Body of pancreas (tissue), 4 donors: ENCODE data around the gene BDKRB1. TPM values are rescaled to one million over a fixed set of nuclear protein-coding genes. Genes with fewer than 3 reads are reported as not detected.
A peak's percentile ranks its signal among the peaks of the same experiment; 100 is the strongest.
"Not testable (repeated sequence)": the region's sequence is repeated elsewhere in the genome, so short reads cannot be mapped to it uniquely, and the experiment has no call there.

Experiments
- ATAC-seq: fragments of 150-250 bp; one replicate; pipeline ENCODE4 v1.9.1; 2016
- DNase-seq, 4 donors: peaks; one replicate each; pipeline ENCODE4 v3.0.0-alpha.2; 2019
- H3K27ac ChIP-seq, 4 donors: fragments of 200-600 bp; sonication (generic); 1 replicate in 3 of 4; 2 replicates in 1 of 4; pipeline versions ENCODE4 v1.5.1 to v1.6.1; 2016 to 2019; ENCODE audit warnings: mild to moderate bottlenecking in 1 of 4, mixed read lengths in 1 of 4, moderate library complexity in 1 of 4
- H3K27me3 ChIP-seq, 2 donors: fragments of 200-600 bp; sonication (generic); one replicate each; pipeline ENCODE4 v1.6.0; 2016; ENCODE audit warnings: mild to moderate bottlenecking in 1 of 2
- H3K36me3 ChIP-seq, 2 donors: fragments of 200-600 bp; sonication (generic); replicated peaks in 1 of 2; 2 replicates each; pipeline ENCODE4 v1.5.1; 2016; ENCODE audit warnings: low read depth in 2 of 2; ENCODE audit not compliant: insufficient read depth in 1 of 2
- H3K4me1 ChIP-seq: fragments of 200-600 bp; sonication (generic); one replicate; pipeline ENCODE4 v1.6.0; 2016
- H3K4me3 ChIP-seq, 2 donors: fragments of 200-600 bp; sonication (generic); 1 replicate in 1 of 2; 2 replicates in 1 of 2; pipeline ENCODE4 v1.5.1; 2016 to 2019
- H3K9me3 ChIP-seq, 3 donors: fragments of 200-600 bp; sonication (generic); 1 replicate in 2 of 3; 2 replicates in 1 of 3; pipeline ENCODE4 v1.5.1; 2016
- POLR2A ChIP-seq, 3 donors: fragments of 450-650 bp; IDR thresholded peaks; one replicate each; pipeline ENCODE4 v1.6.1; 2016; ENCODE audit warnings: antibody characterized with exemption in 3 of 3, mild to moderate bottlenecking in 2 of 3
- WGBS, 2 donors: methylation state at CpG; one replicate each; pipeline ENCODE4 v1.1.5; 2017; 5-methylcytosine and 5-hydroxymethylcytosine counted together
- intact Hi-C: fragments of 100-400 bp; cut with DNase I; formaldehyde crosslinking; loops from one replicate; pipeline ENCODE4 v1.15.1; 2023
- total RNA-seq, 2 donors: library from RNA; depleted of rRNA; stranded (reverse); fragments of >200 nt; gene quantifications; one replicate each; pipeline ENCODE4 v1.1.0, GENCODE V29; 2016
- TF ChIP-seq, protein P1 (sequence below), 7 experiments: fragments of 450-650 bp in 4 of 7; fragments of 200-600 bp in 3 of 7; sonication (generic) in 3 of 7; IDR thresholded peaks; one replicate each; pipeline ENCODE4 v1.5.1; 2016 to 2019; ENCODE audit warnings: antibody characterized with exemption in 7 of 7

Gene BDKRB1
- total RNA-seq, 2 donors from 2014 or later = not detected

- H3K36me3 ChIP-seq = no peaks in the 10 kb centered on the region
- no peaks in the 10 kb centered on the region for H3K4me1 ChIP-seq
- intact Hi-C loops = no loop called here
- H3K9me3 ChIP-seq = no peaks in the 10 kb centered on the region
- H3K27me3 ChIP-seq = no peaks in the 10 kb centered on the region
- H3K27ac ChIP-seq = no peak overlapping the region
- no peak for DNase-seq
- TF ChIP-seq, protein P1, sequence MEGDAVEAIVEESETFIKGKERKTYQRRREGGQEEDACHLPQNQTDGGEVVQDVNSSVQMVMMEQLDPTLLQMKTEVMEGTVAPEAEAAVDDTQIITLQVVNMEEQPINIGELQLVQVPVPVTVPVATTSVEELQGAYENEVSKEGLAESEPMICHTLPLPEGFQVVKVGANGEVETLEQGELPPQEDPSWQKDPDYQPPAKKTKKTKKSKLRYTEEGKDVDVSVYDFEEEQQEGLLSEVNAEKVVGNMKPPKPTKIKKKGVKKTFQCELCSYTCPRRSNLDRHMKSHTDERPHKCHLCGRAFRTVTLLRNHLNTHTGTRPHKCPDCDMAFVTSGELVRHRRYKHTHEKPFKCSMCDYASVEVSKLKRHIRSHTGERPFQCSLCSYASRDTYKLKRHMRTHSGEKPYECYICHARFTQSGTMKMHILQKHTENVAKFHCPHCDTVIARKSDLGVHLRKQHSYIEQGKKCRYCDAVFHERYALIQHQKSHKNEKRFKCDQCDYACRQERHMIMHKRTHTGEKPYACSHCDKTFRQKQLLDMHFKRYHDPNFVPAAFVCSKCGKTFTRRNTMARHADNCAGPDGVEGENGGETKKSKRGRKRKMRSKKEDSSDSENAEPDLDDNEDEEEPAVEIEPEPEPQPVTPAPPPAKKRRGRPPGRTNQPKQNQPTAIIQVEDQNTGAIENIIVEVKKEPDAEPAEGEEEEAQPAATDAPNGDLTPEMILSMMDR (IDR thresholded peaks at IDR 0.05) = no peak
- TF ChIP-seq POLR2A (IDR thresholded peaks at IDR 0.05) = no peak
- H3K4me3 ChIP-seq = no peak overlapping the region
- ATAC-seq = no peak
- WGBS, 2 donors = 77% methylated on average over 6 to 7 of the region's 7 CpGs
Measured at GRCh38 chr14:96238676-96239265, 17.2 kb upstream of the BDKRB1 start.

DNA sequence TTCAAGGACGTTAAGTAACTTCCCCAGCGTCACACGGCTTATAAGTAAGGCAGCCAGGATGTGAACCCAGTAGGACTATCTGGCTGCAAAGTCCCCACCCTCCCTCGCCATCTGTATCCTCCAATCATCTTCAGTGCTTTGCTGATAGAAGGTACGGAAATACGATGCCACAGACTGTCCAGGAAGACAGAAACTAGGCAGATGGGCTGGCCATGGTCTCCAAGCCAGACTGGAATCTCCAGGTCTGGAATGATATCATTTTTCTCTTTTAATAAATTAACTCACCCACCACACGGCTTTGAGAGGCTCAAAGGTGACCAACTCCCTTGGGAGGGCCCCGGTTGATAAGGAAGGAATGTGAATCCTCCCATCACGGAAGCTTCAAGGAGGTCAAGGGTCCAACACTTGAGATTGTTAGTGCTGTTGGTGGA, 16.3 kb upstream of the BDKRB1 start:
- H3K36me3 ChIP-seq = no peaks in the 10 kb centered on the region
- no peaks in the 10 kb centered on the region for H3K27me3 ChIP-seq
- no peaks in the 10 kb centered on the region for H3K4me1 ChIP-seq
- no peaks in the 10 kb centered on the region for H3K9me3 ChIP-seq
- 49 to 53% methylated on average over 9 of the region's 9 CpGs for WGBS, 2 donors
- H3K4me3 ChIP-seq = no peak overlapping the region
- no peak for TF ChIP-seq POLR2A (IDR thresholded peaks at IDR 0.05)
- TF ChIP-seq, protein P1 (IDR thresholded peaks at IDR 0.05) = no peak
- ATAC-seq (peak; percentile 43), DNase-seq (no peak)
- H3K27ac ChIP-seq = no peak overlapping the region
- intact Hi-C loops = no loop called here

DNA sequence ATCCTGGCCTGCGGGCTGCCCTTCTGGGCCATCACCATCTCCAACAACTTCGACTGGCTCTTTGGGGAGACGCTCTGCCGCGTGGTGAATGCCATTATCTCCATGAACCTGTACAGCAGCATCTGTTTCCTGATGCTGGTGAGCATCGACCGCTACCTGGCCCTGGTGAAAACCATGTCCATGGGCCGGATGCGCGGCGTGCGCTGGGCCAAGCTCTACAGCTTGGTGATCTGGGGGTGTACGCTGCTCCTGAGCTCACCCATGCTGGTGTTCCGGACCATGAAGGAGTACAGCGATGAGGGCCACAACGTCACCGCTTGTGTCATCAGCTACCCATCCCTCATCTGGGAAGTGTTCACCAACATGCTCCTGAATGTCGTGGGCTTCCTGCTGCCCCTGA, 15.4 kb upstream of the BDKRB1 start:
- Histone ChIP-seq H3K27me3 (no peaks in the 10 kb centered on the region), H3K36me3 (no peaks in the 10 kb centered on the region), H3K4me3 (no peak overlapping the region), H3K4me1 (no peaks in the 10 kb centered on the region), H3K27ac (no peak overlapping the region), H3K9me3 (no peaks in the 10 kb centered on the region)
- no peak for DNase-seq
- WGBS, 2 donors = 89 to 90% methylated on average over 11 to 18 of the region's 18 CpGs
- TF ChIP-seq POLR2A (IDR thresholded peaks at IDR 0.05) = no peak
- TF ChIP-seq, protein P1 (IDR thresholded peaks at IDR 0.05) = no peak
- ATAC-seq = no peak
- intact Hi-C loops = no loop called here

- Histone ChIP-seq H3K27me3 (no peaks in the 10 kb centered on the region), H3K27ac (no peak overlapping the region), H3K36me3 (no peaks in the 10 kb centered on the region), H3K4me3 (no peak overlapping the region), H3K4me1 (no peaks in the 10 kb centered on the region), H3K9me3 (no peaks in the 10 kb centered on the region)
- no peak for DNase-seq
- no peak for ATAC-seq
- TF ChIP-seq, protein P1 (IDR thresholded peaks at IDR 0.05) = no peak
- no peak for TF ChIP-seq POLR2A (IDR thresholded peaks at IDR 0.05)
- intact Hi-C loops = no loop called here
- 82 to 85% methylated on average over 10 of the region's 10 CpGs for WGBS, 2 donors
Measured at GRCh38 chr14:96242126-96242525, 13.9 kb upstream of the BDKRB1 start.

DNA sequence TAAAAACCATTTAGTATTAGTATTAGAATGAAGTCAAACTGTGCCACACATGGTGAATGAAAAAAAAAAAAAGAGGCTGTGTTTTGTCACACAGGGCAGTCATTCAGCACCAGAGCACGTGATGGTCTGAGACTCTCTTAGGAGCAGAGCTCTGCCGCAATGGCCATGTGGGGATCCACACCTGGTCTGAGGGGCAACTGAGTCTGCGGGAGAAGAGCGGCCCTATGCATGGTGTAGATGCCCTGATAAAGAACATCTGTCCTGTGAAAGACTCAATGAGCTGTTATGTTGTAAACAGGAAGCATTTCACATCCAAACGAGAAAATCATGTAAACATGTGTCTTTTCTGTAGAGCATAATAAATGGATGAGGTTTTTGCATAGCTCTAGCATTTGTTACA, 12.2 kb upstream of the BDKRB1 start:
- no peaks in the 10 kb centered on the region for H3K27me3 ChIP-seq
- WGBS, 2 donors = 58 to 68% methylated on average over 5 of the region's 5 CpGs

GRCh38 chr14:96245074-96245473, 10.9 kb upstream of the BDKRB1 start:
- H3K4me1 ChIP-seq, intact Hi-C loops, H3K27me3 ChIP-seq, ATAC-seq, DNase-seq, H3K9me3 ChIP-seq, H3K36me3 ChIP-seq, H3K4me3 ChIP-seq, H3K27ac ChIP-seq: not testable (repeated sequence)
- 91% methylated on average over 3 of the region's 3 CpGs for WGBS, 2 donors

More for the DNA sequence above, 12.2 kb upstream of the BDKRB1 start:
- no peaks in the 10 kb centered on the region for H3K4me1 ChIP-seq
- ATAC-seq (no peak), DNase-seq (no peak)
- no peak for TF ChIP-seq POLR2A (IDR thresholded peaks at IDR 0.05)
- TF ChIP-seq, protein P1 (IDR thresholded peaks at IDR 0.05) = no peak
- intact Hi-C loops = no loop called here
- H3K36me3 ChIP-seq = no peaks in the 10 kb centered on the region
- no peaks in the 10 kb centered on the region for H3K9me3 ChIP-seq
- no peak overlapping the region for H3K27ac ChIP-seq
- no peak overlapping the region for H3K4me3 ChIP-seq
